RPMI7951 (cell line): Measurements from ENCODE around the gene DPY19L1. TPM values are rescaled to one million over a fixed set of nuclear protein-coding genes. Genes with fewer than 3 reads are reported as not detected.
A peak's percentile ranks its signal among the peaks of the same experiment; 100 is the strongest.
"Not testable (repeated sequence)": the region's sequence is repeated elsewhere in the genome, so short reads cannot be mapped to it uniquely, and the experiment has no call there.

ENCODE experiments used
- DNase-seq: peaks from one replicate; pipeline ENCODE4 v3.0.0-alpha.2; 2012; ENCODE audit warnings: low read depth
- total RNA-seq: library from RNA; depleted of rRNA; stranded (reverse); fragments of >200 nt; shearing (Covaris generic); gene quantifications from 2 replicates; pipeline ENCODE4 v1.2.3, GENCODE V29; 2014

The DPY19L1 gene
- total RNA-seq, 1 experiment from 2014 or later, result 52.6 TPM

DNA sequence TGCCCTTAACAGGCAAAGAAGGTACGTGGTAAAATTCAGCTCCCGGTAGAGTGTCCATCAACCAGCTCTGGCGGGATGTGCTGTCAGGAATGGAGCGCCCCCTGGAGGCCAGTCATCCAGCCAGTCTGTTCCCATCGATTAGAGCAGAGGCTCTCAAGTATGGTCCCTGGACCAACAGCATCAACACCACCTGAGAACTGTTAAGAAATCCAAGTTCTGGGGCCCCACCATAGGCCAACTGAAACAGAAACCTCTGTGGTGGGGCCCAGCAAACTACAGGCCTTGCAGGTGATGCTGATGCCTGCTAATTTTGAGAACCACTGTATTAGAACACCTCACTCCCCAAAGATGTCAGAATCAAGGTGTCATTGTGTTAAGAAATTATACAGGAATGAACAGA, 109.2 kb downstream of the DPY19L1 start:
- peak; percentile 50 for DNase-seq

DNA sequence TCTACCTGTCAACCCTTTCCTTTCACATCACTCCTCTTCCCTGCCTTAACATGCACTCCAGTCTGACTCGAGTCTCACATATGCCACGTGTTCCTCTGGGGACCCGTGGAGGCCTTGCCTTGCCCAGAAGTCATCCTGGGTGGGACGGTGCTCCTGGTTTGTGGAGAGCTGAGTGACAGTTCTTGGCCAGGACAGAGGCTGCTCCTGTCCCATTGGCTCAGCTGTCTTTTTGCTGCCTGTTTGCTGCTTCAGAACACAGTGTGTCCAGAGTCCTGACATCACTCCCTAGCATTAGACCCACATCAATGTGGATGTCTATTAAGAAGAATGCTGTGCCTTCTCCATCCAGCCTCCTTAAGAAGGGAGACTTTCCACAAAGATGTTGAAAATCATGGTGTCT, 116.8 kb downstream of the DPY19L1 start:
- not testable (repeated sequence) for DNase-seq

DNA sequence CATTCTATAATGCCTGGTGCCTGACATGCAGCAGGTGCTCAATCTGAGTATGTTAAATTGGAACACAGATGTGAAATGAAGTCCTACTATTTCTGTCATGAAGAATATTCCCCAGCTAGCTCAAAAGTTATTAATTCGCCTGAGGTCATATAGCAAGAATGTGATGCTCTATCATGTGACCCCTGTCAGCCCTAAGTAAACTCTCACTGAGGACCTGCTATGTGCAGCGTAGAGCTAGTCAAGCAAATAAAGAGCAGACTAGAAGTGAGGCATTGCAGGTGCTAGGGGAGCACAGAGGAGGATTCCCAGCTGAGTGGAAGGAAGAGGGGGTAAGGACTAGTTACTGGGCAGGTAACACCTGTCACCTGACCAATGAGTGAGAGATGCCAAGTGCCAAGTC, 118.2 kb downstream of the DPY19L1 start:
- not testable (repeated sequence) for DNase-seq

DNA sequence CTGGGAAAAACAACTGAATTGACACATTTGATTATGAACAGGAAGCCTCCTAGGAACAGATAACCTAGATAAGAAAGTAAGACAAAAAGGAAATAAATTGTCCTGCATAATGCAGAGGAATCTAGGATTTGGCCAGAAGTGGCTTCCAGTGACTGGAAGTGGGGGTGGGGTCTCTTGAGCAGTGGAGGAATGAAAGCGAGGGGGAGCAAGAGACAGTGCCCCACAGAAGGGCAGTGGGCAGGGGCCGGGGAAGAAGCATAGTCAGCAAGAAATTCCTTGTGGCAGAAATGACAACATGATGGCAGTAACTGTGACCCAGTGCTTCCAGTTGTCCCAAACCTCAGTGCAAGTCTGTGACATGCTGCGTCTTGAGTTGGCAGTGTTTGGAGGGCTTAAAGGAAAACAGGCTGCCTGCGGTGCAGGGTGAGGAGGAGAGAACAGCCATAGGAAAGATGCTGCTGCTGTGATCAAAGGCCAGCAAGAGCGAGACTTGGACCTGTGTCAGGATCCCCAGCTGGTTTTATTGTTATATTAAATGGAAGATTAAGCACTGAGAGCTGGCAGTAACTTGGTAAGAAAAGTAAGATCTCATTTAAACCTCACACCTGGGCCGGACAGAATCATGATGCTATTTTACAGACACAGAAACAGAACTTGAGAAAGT, 119.0 kb downstream of the DPY19L1 start:
- not testable (repeated sequence) for DNase-seq

DNA sequence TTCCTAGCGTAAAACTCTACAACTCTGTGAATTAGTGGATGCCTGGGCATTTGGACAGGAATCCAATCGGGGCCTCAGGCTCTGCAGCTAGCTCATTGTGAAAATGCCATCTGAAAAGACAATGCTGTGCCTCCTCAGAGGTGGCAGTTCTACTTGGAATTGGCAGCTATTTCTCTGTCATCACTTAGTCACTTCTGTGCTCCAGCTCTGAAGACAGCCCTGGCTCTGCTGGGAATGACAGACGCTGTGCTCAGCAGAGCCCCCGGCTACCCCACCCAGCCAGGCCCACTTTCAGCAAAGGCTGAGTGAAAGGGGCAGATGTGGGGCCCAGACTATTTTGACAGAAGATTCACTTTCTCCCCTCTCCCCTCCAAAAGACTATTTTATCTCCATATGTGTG, 119.8 kb downstream of the DPY19L1 start:
- DNase-seq, result not testable (repeated sequence)

DNA sequence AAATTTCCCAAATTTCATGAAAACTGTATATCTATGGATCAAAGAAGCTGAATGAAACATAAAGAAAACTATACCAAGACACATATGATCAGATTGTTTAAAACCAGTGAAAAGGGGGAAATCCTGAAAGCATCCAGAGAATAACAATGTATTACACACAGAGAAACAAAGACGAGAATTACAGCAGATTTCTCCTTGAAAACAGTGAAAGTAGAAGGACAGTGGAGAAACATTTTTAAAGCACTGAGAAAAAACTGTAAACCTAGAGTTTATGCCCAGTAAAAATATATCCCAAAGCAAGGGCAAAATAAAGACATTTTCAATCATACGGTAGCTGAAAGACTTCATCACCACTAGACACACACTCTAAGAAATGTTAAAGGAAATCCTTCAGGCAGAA, 121.0 kb downstream of the DPY19L1 start:
- no peak for DNase-seq

DNA sequence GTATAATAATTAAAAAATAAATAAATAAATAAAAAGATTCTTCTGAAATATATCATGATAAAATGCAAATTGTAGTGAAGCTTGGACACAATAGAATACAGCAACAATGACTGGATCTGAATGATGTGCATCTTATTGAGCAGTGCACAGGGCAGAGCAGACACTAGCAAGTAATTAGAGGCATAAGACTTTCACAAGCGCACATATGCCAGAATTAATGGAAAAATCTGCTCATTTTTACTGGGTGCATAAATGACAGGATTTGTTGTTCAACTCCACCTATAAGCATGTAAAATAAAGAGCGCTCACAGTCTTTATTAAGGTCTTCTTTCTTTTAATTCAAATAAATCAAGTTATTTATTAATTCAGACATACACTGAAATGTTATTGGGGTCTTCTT, 125.0 kb downstream of the DPY19L1 start:
- no peak for DNase-seq

DNA sequence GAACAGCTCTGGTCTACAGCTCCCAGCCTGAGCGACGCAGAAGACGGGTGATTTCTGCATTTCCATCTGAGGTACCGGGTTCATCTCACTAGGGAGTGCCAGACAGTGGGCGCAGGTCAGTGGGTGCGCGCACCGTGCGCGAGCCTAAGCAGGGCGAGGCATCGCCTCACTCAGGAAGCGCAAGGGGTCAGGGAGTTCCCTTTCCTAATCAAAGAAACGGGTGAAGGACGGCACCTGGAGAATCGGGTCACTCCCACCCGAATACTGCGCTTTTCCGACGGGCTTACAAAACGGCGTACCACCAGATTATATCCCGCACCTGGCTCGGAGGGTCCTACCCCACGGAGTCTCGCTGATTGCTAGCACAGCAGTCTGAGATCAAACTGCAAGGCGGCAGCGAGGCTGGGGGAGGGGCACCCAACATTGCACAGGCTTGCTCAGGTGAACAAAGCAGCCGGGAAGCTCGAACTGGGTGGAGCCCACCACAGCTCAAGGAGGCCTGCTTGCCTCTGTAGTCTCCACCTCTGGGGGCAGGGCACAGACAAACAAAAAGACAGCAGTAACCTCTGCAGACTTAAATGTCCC, 130.9 kb downstream of the DPY19L1 start:
- not testable (repeated sequence) for DNase-seq

DNA sequence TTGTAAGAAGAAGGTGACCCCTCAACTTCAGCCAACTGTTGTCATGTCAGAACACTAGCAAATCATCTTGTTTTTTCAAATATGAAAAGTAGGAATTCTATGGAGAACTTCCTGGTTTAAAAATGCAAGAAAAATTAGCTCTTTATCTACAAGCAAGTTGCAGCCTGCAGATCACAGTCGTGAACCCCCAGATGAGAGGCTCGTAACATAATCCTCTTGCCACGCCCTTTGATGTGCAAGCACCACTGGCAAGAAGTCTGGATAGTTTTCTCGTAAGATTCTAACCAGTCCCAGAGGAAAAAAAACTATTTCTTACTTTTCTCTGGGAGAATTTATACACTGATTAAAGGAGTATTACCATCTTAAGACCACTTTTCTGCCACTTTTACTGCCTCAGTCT, 132.3 kb downstream of the DPY19L1 start:
- no peak for DNase-seq

DNA sequence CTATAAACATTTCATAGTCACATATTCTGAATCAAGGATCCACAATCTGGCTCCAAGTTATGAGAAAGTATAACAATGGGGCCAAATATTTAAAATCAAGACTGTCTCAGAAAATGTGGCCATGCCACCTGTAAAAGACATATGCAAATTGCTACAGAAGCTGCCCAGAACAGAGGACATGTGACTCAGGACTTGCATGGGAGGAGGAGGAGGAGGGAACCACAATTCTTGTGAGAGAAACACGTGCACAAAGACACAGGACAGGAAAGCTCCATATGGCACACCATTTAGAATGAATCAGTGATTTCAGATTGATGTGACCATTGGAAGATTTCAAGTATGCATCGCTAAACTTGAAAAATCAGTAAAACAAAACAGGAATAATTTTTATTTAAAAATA, 133.4 kb downstream of the DPY19L1 start:
- not testable (repeated sequence) for DNase-seq

DNA sequence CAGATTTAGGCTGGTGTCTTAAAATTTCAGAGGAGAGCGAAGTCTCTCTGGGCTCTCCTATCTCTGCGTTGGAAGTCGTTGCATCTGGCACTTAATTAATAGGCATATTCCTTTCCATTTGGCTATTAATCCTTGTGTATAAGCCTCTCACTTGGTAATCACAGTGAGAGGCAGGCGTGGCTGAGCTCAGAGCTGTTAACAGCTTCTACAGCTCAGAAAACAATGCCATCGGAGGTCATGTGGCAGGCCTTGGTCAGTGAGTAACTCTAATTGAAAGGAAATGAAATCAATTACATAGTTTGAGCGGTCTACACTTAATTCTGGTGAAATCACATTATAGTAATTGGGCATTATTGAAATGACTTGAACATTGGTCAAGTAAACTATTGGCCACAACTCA, 135.1 kb downstream of the DPY19L1 start:
- DNase-seq, result no peak

DNA sequence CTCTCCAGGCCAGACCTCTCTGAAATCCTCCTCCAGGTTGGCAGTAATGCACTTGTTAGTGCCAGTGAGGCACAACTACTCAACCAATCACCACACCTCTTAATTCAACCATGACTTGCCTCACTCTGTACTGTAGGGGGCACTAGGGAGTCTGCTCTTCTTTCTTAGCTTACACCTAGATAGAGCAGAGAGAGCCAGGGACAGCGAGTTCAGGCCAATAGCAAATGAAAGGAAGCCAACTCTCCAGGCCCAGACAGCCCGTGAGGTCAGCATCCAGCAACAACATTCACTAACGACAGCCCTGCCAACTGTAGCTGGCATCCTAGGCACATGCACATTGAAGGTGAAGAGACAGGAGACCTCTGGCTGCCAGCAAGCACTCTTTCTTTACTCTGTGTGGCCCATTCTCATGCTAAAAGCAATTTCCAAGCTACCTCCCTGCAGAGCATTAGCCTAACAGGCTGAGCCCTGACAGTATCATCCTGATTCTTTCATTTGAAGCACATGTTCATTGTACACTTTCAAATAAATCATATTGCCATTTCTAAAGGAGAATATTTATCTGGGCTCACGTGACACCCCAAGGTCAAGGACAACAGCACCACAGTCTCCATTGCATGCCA, 136.3 kb downstream of the DPY19L1 start:
- no peak for DNase-seq

DNA sequence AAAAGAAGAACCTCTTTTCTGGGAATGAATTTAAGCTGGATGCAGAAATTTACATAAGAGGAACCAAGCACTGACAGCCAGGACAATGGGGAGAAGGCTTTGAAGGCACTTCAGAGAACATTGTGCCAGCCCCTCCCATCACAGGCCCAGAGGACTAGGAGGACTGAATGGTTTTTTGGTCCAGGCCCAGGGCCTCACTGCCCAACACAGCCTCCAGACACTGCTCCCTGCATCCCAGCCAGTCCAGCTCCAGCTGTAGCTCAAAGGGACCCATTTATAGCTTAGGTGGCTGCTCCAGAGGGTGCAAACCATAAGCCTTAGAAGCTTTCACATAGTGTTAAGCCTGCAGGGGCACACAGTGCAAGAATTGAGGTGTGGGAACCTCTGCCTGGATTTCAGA, 142.1 kb downstream of the DPY19L1 start:
- no peak for DNase-seq

DNA sequence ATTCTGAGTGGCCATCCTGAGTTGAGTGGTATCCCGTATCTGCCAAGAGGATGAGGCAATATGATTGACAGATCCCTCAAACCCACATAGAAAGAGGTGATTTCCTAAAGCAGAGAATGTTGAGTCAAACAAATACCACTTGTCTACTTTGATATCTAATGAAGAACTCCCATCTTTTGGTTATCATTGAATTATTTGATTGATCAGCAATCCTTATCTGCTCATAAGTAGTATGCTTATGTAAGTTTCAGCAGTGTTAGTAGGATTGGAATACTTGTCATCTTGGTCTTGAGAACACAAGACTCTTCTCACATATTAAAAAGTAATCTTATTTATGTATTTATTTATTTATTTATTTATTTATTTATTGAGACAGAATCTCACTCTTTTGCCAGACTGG, 147.3 kb downstream of the DPY19L1 start:
- DNase-seq, result no peak

DNA sequence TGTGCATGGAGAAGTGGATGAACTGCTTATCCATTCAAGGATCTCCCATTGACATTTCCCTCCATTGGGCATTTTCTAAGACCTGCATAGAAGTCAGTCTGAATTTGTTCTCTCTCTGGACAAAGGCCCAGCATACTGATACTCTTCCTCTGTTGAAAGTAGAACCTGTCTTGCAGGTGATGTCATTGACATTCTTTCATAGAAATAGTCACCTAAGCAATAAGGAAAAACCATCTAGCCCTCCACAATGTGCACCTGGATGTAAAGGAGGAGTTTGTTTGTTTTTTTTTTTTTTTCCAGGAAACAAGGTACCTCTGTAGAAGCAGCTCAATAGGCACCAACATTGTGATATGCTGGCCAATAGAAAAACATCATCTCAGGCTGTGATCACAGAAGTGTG, 150.4 kb downstream of the DPY19L1 start:
- no peak for DNase-seq

DNA sequence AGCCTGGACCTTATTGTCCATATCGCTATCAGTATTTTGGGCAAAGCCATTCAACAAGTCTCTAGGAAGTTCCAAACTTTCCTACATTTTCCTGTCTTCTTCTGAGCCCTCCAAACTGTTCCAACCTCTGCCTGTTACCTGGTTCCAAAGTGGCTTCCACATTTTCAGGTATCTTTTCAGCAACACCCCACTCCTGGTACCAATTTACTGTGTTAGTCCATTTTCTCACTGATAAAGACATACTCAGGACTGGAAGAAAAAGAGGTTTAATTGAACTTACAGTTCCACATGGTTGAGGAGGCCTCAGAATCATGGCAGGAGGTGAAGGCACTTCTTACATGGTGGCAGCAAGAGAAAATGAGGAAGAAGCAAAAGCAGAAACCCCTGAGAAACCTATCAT, 153.4 kb downstream of the DPY19L1 start:
- DNase-seq, result not testable (repeated sequence)

DNA sequence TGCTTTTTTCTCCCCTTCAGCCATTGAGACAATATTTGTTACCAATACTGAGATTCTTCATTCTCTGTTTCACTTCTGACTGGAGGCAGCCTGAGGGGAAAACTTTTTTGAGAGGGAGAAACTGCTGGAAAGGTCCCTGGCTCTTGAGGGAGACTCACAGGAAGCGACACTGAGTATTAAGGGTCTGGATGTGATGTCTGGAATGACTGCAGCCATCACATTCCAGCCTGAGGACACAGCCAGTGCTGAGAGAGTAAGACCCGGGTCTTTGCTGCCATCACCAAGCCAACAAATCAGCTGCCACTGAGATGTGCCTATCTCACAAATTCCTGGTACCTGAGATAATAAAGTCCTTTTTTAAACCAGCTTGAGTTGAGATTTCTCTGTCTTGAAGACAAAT, 157.4 kb downstream of the DPY19L1 start:
- DNase-seq, result no peak

DNA sequence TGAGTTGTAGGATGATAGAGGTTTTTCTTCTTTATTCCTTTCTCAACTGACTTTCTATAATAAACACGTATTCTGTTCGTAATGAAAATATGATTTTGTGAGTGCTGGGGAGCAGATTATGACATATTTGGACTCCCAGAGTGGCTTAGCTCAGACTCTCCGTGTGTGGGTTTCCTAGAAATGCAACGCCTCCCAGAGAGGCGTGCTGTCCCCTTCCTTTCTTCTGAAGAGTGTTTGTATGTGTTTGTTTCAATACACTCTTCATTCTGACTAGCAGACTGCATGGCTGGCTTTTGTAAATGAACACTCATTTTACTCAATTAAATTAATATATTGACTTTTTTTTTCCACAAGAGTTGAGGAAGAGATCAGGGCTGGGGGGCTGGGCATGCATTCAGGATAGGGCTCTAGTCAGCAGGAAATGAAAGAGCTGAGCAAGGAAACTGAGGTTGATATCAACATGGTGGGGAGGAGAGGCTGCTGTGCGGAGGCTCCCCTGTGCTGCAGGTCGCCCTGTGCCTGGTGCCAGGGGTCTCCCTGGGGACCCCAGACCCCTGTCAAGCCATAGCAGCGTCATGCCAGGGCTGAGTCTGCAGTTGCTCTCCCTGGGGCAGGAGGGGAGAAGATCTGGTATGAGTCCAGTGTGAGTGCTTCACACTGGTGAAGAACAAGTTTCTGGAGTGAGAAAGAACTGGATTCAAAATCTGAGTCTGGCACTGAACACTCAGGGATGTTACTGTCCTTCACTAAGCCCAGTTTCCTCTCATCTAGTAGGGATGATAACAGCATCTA, 158.1 kb downstream of the DPY19L1 start:
- DNase-seq, result not testable (repeated sequence)
